Measurements from ENCODE around the gene TM4SF4.
A peak's percentile ranks its signal among the peaks of the same experiment; 100 is the strongest.

The TM4SF4 gene

DNA sequence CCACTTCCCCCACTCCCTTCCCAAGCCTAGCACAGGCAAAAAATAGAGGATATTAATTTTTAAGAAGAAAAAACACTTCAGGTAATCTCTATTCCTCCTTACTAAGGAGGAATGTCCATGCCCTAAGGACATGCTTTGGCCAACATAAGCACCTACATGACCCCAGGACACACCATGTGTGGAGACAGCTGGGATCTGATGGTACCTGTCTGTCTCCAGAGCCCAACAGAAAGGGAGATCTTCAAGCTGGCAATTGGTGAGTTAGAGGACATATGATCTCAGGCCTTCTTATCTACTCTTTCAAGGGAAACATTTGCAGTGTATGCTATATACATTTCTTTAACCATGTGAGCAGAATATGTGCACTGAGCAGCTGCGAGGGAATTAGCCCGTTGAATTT lies 7.0 kb downstream of the TM4SF4 start:
- no peak for DNase-seq (ENCODE audit: low spot score)

DNA sequence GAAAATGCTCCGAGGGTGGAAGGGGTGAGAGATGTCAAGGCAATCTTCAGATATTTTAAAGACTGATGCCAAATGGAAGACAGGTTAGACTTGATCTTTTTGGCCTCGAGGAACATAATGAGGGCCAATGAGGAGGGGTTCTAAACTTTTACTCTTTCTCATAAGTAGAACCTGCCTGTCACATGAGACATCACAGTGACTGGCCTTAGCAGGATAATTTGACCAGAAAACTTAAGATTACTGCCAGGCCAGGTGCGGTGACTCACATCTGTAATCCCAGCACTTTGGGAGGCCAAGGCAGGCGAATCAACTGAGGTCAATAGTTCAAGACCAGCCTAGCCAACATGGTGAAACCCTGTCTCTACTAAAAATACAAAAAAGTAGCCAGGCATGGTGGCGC lies 12.2 kb downstream of the TM4SF4 start:
- DNase-seq (ENCODE audit: low spot score) = no peak

DNA sequence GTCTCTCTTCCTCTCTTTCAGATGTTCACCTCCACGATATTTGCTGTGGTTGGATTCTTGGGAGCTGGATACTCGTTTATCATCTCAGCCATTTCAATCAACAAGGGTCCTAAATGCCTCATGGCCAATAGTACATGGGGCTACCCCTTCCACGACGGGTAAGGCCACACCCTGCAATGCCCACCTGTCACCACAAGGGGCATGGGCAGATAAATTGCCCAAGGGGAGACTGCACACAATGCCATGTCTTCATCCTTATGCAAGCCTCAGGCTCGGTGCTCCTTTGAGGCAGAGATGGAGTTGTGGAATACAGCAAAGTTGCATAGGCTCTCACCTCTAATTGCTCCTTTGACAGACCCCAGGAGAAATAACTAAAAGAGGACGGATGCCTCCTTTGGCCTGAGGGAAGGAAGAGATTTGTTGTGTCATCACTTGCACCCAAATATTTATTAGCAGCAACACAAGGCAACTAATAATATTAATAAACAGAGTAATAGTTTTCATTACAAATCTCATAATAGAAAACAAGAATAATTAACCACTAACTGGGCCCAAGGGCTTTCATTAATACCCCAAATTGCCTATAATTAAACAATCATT lies 13.2 kb downstream of the TM4SF4 start:
- no peak for DNase-seq (ENCODE audit: low spot score)

DNA sequence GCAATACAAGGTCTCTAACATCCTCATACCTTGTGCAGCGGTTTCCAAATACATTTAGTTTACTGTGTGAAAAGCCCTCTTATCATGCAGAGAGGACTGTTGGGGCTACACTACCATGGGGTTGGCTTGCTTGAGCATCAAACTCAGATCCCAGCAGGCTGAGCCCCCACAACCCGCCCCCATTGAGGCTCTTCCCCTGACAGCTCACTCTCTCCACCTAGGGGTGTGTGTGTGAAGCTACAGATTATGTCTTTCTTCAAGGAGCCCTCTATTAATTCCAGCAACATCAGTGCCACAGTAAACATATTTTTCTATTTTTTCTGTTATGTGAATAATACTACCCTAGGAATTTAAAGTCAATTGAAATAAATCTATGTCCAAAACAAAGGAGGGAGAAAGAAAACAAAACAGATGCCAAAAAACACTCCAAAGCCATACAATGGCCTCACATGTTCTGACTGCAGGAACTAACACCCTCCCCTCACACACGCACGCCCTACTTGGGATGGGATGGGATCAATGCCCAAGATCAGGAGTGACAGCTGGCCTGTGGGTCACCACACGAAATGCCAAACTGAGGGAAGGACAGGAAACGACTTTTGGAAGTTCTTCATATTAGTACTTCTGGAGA lies 14.7 kb downstream of the TM4SF4 start:
- DNase-seq (ENCODE audit: low spot score) = no peak

DNA sequence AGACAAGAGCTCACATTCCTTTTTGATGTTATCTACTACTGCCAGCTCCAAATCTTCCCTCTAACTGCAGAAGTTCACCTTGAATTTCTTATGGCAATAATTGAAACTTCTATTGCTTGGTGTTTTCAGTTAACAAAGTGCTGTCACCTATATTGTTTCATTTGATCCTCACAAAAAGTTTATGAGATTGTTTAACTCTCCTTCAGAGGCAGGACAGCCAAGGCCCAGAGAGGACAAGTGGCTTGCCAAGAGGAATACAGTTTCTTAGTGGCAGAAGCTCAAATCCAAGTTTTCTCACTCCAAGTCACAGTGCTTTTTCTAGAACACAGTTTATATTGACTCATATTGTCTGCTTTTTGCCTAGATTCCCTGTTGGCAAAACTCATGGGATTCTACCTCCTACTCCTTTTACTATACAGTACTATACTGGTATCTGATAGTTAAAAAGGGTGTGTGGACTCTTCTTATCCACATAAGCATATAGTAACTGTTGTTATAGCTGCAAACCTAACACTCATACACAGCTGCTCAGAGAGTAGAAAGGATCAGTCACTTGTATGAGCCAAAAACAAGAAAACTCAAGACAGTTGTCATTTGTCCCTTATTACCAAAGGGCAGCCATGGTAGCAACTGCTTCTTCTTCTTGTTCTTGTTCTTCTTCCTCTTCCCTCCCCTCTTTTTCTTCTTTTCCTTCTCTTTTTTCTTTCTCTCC lies 15.9 kb downstream of the TM4SF4 start:
- DNase-seq (ENCODE audit: low spot score) = no peak

DNA sequence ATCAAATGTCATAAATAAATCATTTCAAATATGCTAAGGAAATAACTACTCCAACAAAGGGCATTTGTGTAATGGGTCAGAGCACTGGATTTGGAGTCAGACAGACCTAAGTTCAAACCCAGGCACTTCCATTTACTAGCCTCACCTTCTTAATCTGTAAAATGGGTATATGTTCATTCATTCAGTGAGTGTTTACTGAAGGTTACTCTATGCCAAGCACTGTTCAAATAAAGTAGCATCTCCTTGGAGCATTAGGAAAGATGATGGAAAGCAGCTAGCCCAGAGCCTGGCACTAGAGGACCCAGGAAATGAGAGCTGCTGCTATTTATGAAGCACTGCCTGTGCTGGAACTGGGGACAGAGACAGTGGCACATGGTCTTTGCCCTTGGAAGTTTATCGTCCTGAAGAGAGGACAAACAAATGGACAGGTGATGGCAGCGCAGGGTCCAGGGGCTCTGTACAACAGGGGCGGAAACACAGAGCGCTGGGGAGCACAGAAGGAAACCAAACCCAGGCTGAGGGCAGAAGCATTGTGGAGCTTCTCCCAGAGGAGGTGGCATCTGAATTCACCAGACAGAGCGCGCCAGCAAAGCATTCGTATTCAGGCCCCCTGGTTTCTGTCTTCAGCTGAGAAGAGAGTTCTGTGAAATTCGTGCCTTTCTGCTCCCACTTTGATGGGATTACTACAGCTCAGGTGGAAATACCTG lies 19.0 kb downstream of the TM4SF4 start:
- DNase-seq (ENCODE audit: low spot score) = no peak

DNA sequence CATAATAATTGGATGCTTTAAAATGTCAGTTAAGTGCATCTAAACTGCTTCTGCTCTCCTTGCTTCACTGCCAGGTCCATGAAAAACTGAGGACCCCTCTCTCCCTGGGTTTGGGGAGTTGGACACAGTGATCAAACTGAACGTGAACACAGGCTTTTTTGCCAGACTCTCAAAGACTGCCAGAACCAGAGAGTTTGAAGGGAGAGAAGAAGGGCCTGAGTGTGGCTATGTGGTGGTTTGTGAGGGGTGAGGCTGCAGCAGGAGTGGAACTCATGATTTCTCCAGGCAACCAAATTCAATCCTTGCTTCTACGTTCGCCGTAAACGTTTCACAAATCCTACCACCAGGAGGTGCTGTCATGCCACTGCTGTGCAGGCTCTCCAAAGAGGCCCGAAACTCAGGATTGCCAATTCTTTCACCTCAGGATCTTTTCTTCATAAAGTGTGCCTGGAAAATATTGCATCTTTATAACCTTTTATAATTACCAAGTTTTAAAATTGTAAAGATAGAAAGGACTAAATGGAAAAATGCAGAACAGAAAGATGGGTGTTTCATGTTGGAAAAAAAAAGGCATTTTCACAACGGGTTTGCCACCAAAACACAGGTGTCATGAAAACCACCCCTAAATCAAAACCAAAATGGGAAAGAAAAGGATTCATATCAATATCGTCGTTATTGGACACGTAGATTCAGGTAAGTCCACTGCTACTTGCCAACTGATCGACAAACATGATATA lies 19.7 kb downstream of the TM4SF4 start:
- DNase-seq (ENCODE audit: low spot score) = peak; percentile 8

DNA sequence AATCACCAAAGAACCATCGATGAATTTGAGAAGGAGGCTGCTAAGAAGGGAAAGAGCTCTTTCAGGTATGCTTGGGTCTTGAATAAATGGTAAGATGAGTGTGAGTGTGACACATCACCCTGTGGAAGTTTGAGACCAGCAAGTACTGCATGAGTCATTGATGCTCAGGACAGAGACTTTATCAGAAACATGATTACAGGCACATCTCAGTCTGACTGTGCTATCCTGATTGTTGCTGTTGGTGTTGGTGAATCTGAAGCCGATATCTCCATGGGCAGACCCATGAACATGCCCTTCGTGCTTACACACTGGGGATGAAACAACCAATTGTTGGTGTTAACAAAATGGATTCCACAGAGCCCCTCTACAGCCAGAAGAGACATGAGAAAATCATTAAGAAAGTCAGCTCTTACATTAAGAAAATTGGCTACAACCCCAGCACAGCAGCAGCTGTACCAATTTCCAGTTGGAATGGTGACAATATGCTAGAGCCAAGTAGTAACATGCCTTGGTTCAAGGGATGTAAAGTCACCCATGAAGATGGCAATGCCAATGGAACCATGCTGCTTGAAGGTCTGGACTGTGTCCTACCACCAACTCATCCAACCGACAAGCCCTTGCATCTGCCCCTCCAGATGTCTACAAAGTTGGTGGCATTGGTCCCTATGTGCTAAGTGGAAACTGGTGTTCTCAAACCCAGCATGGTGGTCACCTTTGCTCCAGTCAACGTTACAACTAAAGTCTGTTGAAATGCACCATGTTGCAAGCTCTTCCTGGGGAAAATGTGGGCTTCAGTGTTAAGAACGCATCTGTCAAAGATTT lies 20.5 kb downstream of the TM4SF4 start:
- no peak for DNase-seq (ENCODE audit: low spot score)

DNA sequence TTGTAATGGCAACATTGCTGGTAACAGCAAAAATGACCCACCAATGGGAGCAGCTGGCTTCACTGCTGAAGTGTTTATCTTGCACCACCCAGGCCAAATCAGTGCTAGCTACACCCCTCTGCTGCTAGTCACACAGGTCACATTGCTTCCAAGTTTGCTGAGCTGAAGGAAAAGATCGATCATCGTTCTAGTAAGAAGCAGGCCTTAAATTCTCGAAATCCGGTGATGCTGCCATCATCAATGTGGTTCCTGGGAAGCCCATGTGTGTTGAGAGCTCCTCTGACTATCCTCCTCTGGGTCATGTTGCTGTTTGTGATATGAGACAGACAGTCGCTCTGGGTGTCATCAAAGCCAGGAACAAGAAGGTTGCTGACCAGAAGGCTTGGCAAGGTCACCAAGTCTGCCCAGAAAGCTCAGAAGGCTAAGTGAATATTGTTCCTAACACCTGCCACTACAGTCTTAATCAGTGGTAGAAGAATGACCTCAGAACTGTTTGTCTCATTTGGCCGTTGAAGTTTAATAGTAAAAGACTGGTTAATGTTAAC lies 21.2 kb downstream of the TM4SF4 start:
- DNase-seq (ENCODE audit: low spot score) = no peak

DNA sequence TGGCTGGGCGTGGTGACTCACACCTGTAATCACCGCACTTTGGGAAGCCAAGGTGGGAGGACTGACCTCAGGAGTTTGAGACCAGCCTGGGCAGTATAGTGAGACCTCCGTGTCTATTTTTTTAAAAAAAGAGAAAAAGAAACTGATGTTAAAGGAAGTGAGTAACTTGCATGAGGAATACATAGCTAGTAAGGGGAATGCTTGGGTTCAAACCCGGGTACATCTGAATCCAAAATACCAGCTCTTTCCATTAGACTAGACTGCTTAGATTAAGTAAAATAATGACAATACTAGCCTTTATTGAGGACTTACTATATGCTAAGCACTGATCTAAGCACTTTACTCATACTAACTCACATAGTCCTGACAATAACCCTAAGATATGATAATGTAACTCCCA lies 22.4 kb downstream of the TM4SF4 start:
- DNase-seq (ENCODE audit: low spot score) = no peak

DNA sequence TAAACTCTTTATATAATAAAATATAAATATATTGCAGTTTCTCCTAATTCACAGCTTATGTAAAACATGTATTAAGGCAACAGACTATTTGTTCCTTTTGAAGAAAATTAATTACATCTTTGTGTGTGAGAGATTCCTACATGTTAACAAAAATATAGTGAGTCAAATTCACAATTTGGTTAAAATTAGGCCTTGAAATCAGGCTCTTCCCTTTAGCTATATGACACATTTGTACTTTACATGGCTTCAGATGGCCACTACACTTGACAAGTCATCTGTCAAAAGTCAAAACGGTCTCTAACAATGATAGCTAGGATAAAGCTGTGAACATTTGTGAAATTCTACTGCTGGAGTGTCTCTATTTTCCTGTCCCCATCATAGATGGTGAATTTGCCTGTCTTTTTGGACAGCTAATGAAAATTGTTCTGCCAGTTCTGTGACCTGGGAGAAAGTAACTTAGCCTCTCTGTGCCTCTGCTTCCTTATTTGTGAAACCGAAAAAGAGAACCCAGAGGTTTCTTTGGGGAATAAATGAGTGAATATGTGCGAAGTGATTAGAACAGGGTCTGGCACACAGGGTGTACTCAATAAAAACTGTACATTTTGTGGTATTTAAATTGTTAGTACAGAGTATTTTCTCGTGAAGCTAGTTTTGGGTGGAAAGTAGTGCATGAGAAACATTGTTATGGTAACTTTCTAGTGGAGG lies 23.6 kb downstream of the TM4SF4 start:
- no peak for DNase-seq (ENCODE audit: low spot score)

DNA sequence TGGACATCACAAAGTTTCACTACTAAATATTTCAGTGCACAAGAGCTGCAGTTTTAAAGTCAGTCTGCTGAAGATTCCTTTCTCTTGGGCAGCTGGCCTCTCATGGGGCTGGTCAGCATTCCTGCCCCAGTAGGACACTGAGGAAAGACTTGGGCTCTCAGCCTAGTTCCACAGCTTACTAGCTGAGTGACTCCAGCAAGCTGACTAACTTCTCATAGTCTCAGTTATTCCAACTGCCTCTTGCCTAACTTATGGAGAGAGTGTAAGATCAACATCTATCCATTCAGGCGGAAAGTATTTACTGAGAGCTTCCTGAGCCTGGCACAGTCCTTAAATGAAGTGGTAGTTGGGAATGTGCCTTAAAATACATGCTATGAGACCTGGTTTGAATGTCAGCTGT lies 27.0 kb downstream of the TM4SF4 start:
- DNase-seq (ENCODE audit: low spot score) = no peak

DNA sequence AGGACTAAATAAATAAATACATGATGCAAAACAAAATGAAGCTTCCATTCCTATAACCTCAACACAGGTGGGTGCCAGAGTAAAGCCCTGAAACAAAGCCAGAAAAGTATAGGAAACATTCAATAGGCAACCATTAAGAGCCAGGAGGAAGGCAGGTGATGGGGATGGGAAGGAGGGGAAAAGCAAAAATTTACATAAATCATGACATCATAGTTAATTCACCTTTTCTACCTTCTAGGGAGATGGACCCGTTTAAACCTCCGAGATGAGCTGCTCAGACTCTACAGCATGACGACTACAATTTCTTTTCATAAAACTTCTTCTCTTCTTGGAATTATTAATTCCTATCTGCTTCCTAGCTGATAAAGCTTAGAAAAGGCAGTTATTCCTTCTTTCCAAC lies 27.9 kb downstream of the TM4SF4 start:
- DNase-seq (ENCODE audit: low spot score) = no peak

DNA sequence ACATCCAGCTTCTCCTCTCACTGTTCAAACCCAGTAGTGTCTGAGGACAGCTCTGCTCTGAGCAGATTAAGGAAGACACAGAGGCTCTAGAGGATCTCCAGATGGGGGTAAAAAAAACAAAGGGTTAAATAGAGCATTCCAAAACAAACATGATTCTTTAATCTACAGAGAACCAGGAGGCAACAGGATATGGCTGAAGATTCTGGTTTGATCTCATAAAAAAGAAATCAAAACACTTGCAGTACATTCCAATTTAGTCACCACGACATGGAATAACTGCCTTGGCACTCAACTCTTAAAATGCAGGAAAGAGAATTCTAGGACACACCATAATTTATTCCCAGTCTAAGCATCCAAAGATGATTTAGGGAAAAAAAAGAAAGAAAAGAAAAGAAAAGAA lies 32.0 kb downstream of the TM4SF4 start:
- DNase-seq (ENCODE audit: low spot score) = no peak

DNA sequence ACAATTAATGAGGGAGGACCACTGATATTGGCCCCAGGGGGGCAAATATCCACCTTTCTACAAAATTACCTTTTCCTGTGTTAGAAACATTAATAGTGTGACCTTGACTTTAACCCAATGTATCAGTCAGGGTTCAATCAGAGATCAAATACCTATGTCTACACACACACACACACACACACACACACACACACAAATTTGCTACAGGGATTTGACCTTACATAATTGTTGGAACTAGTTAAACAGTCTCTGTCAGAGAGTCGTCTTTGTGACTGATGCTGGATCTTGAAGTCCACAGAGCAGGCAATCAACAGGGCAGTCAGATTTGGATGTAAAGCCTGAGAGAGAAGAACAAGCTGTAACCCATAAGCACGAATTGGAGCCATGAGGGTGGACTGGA lies 32.5 kb downstream of the TM4SF4 start:
- DNase-seq (ENCODE audit: low spot score) = no peak

DNA sequence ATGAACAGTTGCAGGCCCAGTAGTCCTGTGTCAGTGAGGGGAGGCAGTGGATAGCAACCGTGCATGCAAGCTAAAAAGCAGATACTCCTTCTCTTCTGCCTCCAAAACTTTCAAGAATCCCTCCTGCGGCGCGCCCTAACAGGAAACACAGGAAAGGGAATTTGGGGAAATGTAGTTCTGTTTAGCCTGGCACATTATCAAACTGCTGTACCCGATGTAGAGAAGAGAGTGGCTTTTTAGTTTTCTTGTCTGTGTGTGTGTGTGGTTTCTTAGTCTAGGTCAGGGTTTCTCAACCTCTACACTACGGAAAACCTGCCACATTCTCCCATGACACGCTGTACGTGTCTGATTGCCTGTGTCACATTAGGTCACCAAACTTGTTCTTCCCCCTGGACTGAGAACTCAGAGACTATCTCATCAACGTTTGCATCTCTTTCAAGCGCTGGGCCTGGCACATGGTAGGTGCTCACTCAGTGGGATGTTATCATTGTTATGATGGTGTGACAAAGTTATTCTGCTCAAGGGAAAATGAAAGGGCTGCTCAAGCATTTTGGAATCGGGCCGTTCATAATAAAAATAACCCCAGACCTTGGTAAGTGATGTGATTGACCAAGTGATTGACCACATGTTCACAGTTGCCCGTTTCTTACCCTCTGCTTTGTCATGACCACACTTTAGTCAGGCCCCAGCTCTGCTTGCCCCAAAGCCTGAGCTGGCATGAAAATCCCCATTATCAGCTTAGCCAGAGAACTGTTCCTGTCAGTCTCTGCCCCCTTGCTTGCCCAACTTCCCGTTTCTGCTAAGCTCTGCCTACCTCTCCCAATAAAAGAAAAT lies 33.2 kb downstream of the TM4SF4 start:
- no peak for DNase-seq (ENCODE audit: low spot score)

DNA sequence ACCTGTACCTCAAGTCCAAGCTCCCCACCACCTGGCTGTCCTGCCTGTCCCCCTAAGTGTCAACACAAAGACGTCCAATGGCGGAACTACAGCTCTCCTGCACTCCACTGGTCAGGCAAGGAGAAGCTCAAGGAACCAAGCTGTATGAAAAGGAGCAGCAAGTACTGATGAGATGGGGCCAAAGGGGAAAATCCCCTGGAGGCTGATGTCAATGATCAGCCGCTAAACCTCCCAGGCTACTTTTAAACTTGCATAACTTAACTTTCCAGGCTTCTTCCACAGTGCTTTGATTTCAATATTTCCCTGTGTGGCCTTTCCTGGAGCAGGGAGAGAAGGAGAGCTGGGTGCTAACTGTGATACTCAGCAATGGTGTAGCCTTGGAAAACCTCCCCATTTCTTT lies 35.0 kb downstream of the TM4SF4 start:
- no peak for DNase-seq (ENCODE audit: low spot score)

DNA sequence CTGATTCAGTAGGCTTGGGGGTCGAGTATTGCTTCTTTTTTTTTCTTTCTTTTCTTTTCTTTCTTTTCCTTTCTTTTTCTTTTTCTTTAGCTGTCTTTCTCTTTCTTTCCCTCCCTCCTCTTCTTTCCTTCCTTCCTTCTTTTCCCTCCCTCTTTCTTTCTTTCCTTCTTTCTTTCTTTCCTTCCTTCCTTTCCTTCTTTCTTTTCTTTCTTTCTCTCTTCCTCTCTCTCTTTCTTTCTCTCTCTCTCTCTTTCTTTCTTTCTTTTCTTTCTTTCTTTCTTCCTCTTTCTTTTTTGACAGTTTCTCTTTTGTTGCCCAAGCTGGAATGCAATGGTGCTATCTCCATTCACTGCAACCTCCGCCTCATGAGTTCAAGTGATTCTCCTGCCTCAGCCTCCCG lies 36.0 kb downstream of the TM4SF4 start:
- DNase-seq (ENCODE audit: low spot score) = no peak

DNA sequence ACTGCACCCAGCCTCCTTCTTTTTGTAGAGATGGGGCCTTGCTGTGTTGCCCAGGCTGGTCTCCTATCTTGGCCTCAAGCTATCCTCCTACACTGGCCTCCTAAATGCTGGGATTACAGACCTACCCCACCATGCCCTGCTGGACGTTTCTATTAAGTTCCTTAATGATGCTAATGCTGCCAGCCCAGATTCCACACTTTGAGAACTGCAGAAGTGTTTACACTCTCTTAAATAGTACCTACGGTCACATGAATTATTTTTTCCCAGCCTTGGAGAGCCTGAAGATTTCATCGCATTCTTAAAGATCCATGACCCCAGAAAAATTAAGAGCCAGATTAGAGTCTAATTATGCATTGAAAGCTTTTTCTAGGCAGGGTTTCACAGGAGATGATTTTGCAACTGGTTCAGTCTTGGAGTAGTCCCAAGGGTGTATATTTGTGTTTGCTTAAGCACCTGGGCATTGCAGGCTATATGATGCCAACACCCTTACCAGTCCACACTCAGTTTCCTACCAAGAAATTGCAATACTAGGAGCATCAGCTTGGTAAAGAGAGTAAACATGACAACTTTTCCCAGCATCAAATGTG lies 36.6 kb downstream of the TM4SF4 start:
- no peak for DNase-seq (ENCODE audit: low spot score)
